PFSK-1 (cell line): Measurements from ENCODE around the gene SLC26A11.

Experiments used
- FOXP2 ChIP-seq: optimal IDR thresholded peaks from 2 replicates; pipeline ENCODE3; 2011; ENCODE audit warnings: borderline replicate concordance, control low read depth, inconsistent platforms; ENCODE audit not compliant: insufficient read depth; ENCODE audit errors: extremely low read length, extremely low read depth
- POLR2AphosphoS5 ChIP-seq: IDR thresholded peaks from 2 replicates; pipeline ENCODE4 v1.6.1; 2012; ENCODE audit warnings: low read depth, mild to moderate bottlenecking, control low read depth, low read length, moderate library complexity
- SIN3A ChIP-seq: IDR thresholded peaks from 2 replicates; pipeline ENCODE4 v1.6.1; 2012; ENCODE audit warnings: mild to moderate bottlenecking, low read length, moderate library complexity, borderline replicate concordance; ENCODE audit not compliant: insufficient read depth
- TAF1 ChIP-seq: IDR thresholded peaks from 2 replicates; pipeline ENCODE4 v1.6.1; 2012; ENCODE audit warnings: low read length, control low read depth, borderline replicate concordance; ENCODE audit not compliant: insufficient read depth
- TF ChIP-seq, protein P1 (sequence below), 2 experiments: IDR thresholded peaks; 2 replicates each; pipeline versions ENCODE4 v1.6.1 to v1.8.0; 2011 to 2012; ENCODE audit warnings: low read depth in 2 of 2, low read length in 2 of 2, control low read depth in 1 of 2, inconsistent platforms in 1 of 2, mild to moderate bottlenecking in 1 of 2, moderate library complexity in 1 of 2; ENCODE audit not compliant: insufficient read depth in 1 of 2

The SLC26A11 gene

DNA sequence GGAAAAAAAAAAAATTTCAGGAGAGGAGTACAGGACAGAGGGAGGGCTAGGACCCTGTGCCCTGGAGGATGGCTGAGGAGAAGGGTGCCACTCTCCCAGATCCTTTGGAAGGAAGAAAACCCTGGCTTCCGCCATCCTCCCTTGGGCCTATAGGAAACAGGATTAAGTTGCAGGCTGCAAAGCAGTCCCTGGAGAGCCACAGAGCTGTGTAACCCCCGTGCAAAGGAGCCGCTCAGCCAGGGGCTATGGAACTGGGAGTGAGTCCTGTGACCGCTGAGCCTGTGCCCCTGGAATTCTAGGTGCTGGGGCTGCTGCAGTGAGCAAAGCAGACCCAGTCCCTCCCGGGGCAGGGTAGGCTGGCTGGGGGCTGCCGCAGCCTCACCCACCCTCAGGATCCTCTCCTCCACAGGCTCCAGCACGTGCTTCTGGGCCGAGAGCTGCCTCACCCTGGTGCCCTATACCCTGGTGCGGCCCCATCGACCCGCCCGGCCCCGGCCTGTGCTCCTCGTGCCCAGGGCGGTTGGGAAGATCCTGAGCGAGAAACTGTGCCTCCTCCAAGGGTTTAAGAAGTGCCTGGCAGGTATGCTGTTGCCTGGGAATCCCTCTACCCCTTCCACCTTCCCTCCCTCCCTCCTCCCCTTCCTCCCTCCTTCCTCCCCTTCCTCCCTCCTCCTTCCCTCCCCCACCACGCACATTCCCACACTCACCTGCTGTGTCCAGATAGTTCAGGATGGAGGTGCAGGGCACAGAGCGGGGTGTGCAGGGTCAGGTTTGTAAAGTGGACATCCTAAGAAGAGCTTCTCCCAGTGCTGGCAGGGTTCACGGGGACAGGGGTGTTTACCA, 15.4 kb upstream of the SLC26A11 start:
- TF ChIP-seq, protein P1, sequence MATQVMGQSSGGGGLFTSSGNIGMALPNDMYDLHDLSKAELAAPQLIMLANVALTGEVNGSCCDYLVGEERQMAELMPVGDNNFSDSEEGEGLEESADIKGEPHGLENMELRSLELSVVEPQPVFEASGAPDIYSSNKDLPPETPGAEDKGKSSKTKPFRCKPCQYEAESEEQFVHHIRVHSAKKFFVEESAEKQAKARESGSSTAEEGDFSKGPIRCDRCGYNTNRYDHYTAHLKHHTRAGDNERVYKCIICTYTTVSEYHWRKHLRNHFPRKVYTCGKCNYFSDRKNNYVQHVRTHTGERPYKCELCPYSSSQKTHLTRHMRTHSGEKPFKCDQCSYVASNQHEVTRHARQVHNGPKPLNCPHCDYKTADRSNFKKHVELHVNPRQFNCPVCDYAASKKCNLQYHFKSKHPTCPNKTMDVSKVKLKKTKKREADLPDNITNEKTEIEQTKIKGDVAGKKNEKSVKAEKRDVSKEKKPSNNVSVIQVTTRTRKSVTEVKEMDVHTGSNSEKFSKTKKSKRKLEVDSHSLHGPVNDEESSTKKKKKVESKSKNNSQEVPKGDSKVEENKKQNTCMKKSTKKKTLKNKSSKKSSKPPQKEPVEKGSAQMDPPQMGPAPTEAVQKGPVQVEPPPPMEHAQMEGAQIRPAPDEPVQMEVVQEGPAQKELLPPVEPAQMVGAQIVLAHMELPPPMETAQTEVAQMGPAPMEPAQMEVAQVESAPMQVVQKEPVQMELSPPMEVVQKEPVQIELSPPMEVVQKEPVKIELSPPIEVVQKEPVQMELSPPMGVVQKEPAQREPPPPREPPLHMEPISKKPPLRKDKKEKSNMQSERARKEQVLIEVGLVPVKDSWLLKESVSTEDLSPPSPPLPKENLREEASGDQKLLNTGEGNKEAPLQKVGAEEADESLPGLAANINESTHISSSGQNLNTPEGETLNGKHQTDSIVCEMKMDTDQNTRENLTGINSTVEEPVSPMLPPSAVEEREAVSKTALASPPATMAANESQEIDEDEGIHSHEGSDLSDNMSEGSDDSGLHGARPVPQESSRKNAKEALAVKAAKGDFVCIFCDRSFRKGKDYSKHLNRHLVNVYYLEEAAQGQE (IDR thresholded peaks at IDR 0.05; ENCODE audit: insufficient read depth in 1 of 2, low read depth in 2 of 2, low read length in 2 of 2): no peak
- TF ChIP-seq TAF1: no peak

DNA sequence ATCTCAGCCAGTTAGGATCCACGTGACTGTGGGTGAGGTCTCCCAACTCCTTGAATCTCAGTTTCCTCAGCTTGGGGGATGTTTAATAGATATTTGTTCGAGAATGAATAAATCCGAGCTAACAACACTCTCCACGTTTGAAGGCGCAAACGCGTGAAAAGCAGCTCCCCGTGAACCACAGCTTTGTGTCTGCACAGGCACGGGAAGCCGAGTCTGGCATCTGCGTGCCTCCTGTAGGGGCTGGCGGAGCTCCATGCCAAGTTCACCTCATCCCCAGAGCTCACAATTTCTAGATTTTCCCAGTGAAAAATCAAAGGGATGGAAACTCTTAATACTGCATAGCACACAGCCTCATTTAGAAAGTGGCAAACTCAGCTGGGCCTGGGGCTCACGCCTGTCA, 14.4 kb upstream of the SLC26A11 start:
- TF ChIP-seq, protein P1 (IDR thresholded peaks at IDR 0.05; ENCODE audit: insufficient read depth in 1 of 2, low read depth in 2 of 2, low read length in 2 of 2): no peak
- no peak for TF ChIP-seq TAF1
- no peak for TF ChIP-seq SIN3A
- TF ChIP-seq POLR2AphosphoS5: no peak
- TF ChIP-seq FOXP2: no peak

DNA sequence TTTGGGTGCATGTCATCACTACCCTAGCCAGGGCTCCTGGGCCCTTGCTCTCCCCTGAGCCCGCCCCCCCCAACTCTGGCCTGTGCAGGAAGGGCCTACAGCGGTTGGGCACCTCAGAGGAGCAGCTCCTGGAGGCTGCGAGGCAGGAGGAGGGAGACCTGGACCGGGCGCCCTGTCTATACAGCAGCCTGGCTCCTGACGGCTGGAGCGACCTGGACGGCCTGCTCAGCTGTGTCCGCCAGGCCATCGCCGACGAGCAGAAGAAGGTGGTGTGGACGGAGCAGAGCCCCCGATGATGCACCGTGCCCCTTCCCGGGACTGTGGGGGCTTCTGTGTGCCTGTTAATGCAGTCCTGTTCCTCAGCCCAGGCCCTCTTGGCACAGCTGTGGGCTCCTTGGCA, 12.2 kb upstream of the SLC26A11 start:
- TF ChIP-seq SIN3A: no peak
- no peak for TF ChIP-seq TAF1
- TF ChIP-seq, protein P1 (IDR thresholded peaks at IDR 0.05; ENCODE audit: insufficient read depth in 1 of 2, low read depth in 2 of 2, low read length in 2 of 2): no peak
- no peak for TF ChIP-seq FOXP2
- no peak for TF ChIP-seq POLR2AphosphoS5

DNA sequence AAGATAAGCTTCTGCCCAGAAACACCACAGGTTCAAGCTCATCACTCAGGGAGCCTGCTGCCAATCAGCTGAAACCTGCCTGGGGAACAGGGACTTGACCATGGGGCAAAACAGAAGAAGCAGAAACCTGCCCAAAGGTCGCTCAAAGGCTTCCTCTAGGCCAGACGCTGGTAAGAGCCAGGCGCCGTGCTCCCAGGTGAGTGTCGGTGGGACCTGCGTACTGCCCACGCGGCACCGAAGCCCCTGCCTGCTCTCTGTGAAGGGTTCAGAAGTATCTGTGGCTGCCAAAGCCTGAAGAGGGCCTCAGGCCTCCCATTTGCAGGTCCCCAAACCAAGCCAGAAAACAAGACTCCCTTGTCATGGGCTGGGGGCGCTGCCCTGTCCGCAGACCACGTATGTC, 10.5 kb upstream of the SLC26A11 start:
- TF ChIP-seq, protein P1 (IDR thresholded peaks at IDR 0.05; ENCODE audit: insufficient read depth in 1 of 2, low read depth in 2 of 2, low read length in 2 of 2): no peak
- no peak for TF ChIP-seq POLR2AphosphoS5
- no peak for TF ChIP-seq FOXP2
- TF ChIP-seq SIN3A: no peak
- TF ChIP-seq TAF1: no peak
